ENCODE results near the gene MYO3B. TPM values are rescaled to one million over a fixed set of nuclear protein-coding genes. Genes with fewer than 3 reads are reported as not detected.

Gene MYO3B
- total and polyA plus RNA-seq, 7 donors: 0.34 TPM; not detected in 6

DNA sequence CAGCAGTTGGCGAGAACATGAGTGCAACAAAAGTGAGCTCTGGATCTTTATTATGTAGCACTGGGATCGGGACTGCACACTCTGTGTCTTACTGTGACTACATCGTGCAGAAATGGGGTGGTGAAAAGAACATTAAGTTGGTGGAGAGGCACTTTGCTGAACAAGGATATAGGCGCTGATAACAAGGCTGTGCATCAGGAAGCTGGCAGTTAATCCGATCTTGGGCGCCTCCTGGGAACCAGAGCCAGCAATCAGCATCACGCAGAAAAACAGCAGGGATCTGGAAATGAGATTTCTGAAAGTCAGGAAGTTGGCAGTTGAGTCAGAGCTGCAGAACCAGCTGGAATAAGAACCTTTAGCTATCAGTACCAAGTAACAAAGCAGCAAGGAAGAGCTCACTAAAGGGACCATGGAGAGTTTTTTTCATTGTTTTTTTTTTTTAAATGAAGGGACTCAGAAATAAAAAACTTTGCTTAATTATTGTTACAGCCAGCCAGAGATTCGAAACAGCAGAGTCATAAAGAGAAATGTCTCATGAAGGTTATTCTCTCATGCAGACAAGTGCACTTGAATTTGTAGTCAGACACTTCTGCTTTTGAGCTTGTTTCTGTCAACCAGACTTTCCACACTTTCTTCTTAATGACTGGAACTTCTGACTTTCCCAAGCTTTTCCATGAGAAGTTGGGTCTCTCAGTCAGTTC lies 22.8 kb upstream of the MYO3B start:
- Histone ChIP-seq H3K9me3 (peaks cover 0 to 4% (median 0%) of the 10 kb centered on the region in 4 donors), H3K4me1 (peaks cover 0 to 9% (median 0%) of the 10 kb centered on the region in 4 donors), H3K4me3 (no peak overlapping the region), H3K27me3 (no peaks in the 10 kb centered on the region), H3K27ac (no peak overlapping the region), H3K36me3 (no peaks in the 10 kb centered on the region)
- TF ChIP-seq POLR2AphosphoS5 (IDR thresholded peaks at IDR 0.05) (no peak), EP300 (IDR thresholded peaks at IDR 0.05) (no peak), CTCF (IDR thresholded peaks at IDR 0.05) (no peak), POLR2A (IDR thresholded peaks at IDR 0.05) (no peak)
- WGBS, 2 donors: 18 to 32% methylated on average over 8 of the region's 8 CpGs
- no peak for DNase-seq
- intact Hi-C loops (cut with DNase I): no loop called here

GRCh38 chr2:170155723-170156253 lies 22.2 kb upstream of the MYO3B start:
- 60 to 72% methylated on average over 7 of the region's 7 CpGs for WGBS, 2 donors
- H3K36me3 ChIP-seq: no peaks in the 10 kb centered on the region
- DNase-seq: no peak
- H3K9me3 ChIP-seq: peaks cover 0 to 4% (median 0%) of the 10 kb centered on the region in 4 donors
- TF ChIP-seq POLR2AphosphoS5 (IDR thresholded peaks at IDR 0.05) (no peak), POLR2A (IDR thresholded peaks at IDR 0.05) (no peak)
- no peak overlapping the region for H3K4me3 ChIP-seq
- peaks cover 0 to 9% (median 0%) of the 10 kb centered on the region in 4 donors for H3K4me1 ChIP-seq
- H3K27ac ChIP-seq: no peak overlapping the region
- H3K27me3 ChIP-seq: no peaks in the 10 kb centered on the region
- intact Hi-C loops (cut with DNase I): no loop called here

DNA sequence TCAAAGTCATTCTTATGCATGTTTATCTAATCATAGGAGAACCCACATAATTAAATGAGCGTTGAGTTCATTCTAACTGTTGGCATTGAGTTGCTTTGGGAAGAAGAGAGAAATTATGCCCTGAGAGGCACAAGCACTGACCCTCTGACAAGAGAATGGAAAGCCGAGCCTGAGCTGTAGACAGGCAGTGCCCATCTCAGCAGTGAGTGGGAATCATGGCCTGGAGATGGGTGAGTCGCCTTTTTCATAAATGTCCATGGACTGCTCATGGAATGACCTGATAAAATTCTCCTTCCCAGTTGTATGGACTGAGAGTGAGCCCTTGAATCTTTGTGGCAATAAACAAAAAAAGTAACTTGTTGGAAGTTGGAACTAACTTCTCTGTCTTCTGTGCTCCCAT lies 21.4 kb upstream of the MYO3B start:
- intact Hi-C loops (cut with DNase I): no loop called here
- Histone ChIP-seq H3K9me3 (peaks cover 0 to 4% (median 0%) of the 10 kb centered on the region in 4 donors), H3K4me3 (no peak overlapping the region), H3K27ac (no peak overlapping the region), H3K4me1 (peaks cover 0 to 9% (median 0%) of the 10 kb centered on the region in 4 donors), H3K36me3 (no peaks in the 10 kb centered on the region), H3K27me3 (no peaks in the 10 kb centered on the region)
- WGBS, 2 donors: 90 to 93% methylated on average over 3 of the region's 3 CpGs
- no peak for DNase-seq
- no peak for TF ChIP-seq POLR2AphosphoS5 (IDR thresholded peaks at IDR 0.05)
- TF ChIP-seq EP300 (IDR thresholded peaks at IDR 0.05): no peak

DNA sequence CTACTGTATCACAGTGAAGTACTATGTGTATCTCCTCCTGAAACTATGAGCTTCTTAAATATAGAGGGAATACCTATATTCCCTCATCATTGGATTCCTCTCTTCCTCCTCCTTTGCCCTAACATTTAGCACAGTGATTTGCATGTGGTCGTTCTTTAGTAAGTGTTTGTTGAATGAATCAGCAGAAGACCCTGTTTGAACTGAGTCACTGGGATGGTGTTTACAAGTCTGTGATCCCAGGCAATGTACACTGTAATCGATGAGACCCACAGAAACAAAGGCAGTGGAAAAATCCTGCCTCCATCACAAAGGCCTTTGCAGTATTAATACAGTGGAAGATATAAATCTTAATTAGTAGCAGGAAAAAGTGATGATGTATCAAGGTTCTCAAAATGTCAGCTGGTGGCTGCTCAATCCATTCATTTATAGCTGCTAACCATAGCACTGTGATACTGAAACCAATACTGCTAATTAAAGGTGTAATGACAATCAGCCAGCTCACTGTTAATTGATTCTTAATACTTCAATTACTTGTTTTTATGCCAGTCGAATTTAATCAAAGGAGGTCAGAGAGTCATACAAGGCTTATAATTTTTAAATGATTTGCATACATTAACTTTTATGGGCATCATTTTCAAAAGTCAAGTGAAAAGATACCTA lies 20.8 kb upstream of the MYO3B start:
- WGBS, 2 donors: 48 to 73% methylated on average over 3 of the region's 3 CpGs
- peaks cover 0 to 9% (median 0%) of the 10 kb centered on the region in 4 donors for H3K4me1 ChIP-seq
- H3K27me3 ChIP-seq: no peaks in the 10 kb centered on the region
- no peaks in the 10 kb centered on the region for H3K36me3 ChIP-seq
- intact Hi-C loops (cut with DNase I): no loop called here
- H3K9me3 ChIP-seq: peaks cover 0 to 4% (median 0%) of the 10 kb centered on the region in 4 donors
- no peak for DNase-seq
- no peak overlapping the region for H3K27ac ChIP-seq
- no peak overlapping the region for H3K4me3 ChIP-seq
- TF ChIP-seq CTCF (IDR thresholded peaks at IDR 0.05) (no peak), EP300 (IDR thresholded peaks at IDR 0.05) (no peak), POLR2A (IDR thresholded peaks at IDR 0.05) (no peak), POLR2AphosphoS5 (IDR thresholded peaks at IDR 0.05) (no peak)

DNA sequence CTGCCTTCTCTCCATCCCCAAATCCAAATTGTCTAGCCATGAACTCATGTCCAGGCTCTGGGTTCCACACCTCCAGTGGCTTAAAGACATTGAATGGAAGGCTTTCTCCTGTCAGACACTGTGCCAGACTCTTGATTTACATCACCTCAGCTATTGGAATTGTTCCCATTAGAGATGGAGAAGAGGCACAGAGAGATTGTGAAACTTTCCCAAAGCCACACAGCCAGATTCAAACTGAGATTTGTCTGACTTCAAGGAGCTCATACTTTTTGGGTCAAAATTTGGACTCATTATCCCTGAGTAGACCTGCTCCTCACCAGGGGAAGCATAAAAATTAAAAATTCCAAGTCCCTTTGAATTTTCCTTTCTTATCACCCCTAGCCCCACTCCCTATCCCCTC lies 18.9 kb upstream of the MYO3B start:
- Histone ChIP-seq H3K4me1 (peaks cover 0 to 9% (median 0%) of the 10 kb centered on the region in 4 donors), H3K4me3 (no peak overlapping the region), H3K27ac (no peak overlapping the region), H3K9me3 (no peaks in the 10 kb centered on the region), H3K36me3 (no peaks in the 10 kb centered on the region), H3K27me3 (no peaks in the 10 kb centered on the region)
- no peak for TF ChIP-seq EP300 (IDR thresholded peaks at IDR 0.05)
- no peak for TF ChIP-seq POLR2AphosphoS5 (IDR thresholded peaks at IDR 0.05)
- TF ChIP-seq POLR2A (IDR thresholded peaks at IDR 0.05): no peak
- no peak for TF ChIP-seq CTCF (IDR thresholded peaks at IDR 0.05)
- no peak for DNase-seq
- intact Hi-C loops (cut with DNase I): no loop called here

Measured in sigmoid colon (tissue), 7 donors.